Stimulated activated naive CD4-positive, alpha-beta T cell treated with Interleukin-2 at 50 U/mL for 16 hours (primary cell): ENCODE measurements around the gene TSPAN11.
"Not testable (repeated sequence)": the region's sequence is repeated elsewhere in the genome, so short reads cannot be mapped to it uniquely, and the experiment has no call there.

Experiments
- DNase-seq: peaks from one replicate; lab custom pipeline; 2025; lab: John Stamatoyannopoulos, UW

TSPAN11 gene

DNA sequence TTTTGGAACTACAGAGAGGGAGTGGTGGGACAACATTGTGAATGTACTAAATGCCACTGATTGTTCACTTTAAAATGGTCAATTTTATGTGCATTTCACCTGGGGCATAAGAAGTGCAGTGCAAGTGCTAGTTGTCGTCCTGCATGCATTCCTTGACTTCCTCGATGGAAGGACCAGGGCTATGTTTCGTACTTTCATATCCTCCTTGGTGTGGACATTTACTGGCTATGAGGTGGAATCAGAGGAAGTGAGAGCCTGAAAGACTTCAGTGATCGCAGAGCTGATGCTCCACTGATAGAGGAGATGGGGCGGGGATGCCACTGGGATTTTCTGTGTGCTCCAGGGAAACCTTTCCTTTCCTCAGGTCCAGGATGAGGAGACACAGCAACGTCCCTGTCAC lies 93.0 kb downstream of the TSPAN11 start:
- no peak for DNase-seq

DNA sequence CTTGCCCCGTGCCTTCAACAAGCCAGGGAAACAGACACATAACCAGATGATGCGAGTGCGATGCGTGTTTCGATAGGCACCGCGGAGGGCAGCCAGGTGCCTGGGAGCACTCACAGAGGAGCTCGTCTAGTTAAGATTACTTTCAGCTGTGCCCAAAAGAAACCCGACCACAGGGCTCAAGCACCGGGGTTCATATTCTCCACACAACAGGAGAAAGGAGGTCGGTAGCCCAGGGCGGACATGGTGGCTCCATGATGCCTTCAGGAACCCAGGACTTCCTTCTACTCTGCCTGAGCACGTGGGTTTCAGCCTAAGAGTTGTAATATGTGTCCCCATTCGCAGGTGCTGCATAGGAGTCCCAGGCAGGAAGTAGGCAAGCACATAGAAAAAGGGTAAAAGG lies 93.4 kb downstream of the TSPAN11 start:
- DNase-seq: no peak

DNA sequence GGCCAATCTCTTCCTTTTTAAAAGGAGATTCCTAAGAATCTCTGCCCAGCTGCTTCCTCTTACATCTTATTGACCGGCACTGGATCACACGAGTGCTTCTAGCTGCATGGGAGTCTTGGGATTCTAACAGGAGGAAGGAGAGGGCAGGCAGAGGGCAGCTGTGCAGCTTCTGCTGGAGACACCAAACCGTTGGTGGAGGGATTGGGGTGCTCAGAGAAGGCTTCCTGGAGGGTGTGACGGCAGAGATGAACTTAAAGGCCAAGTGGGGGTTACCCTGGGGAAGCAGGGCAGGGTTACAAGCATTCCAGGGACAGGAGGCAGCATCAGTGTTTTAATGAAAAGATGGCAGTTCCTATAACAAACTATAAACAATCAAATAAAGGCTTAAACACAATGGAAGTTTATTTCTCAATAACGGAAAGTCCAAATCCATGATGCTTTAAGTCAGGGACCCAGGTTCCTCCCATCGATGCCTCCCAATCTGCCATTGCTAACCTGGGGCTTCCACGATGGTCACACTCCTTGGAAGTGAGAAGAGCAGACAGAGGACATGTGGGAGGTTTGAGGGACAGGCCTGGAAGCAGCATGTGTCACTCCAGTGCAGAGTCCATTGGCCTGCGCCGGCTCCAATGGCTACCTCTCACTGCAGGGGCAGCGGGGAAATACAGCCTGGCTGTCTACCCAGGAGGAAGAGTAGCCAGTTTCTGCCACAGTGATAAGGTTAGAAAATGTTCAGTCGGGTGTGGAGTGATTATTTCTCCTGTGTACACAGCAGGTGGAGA lies 94.0 kb downstream of the TSPAN11 start:
- no peak for DNase-seq

DNA sequence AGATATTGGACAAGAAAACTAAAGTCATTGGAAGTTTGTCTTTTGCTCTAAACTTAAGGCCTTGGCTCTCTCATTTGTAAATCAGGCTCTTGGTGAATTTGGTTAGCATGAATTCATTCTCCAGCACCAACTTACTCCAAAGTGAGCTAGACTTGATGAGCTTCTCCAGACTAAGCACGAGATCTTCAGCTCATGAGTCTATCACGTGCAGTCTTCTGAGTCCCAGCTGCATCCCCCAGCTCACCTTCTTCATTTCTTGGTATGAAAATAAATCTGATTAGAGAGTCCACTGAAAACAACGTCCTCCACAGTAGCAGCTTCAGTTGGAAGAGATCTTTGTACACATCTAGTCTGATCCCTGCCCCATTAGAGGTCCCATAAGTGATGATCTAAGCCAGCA lies 94.6 kb downstream of the TSPAN11 start:
- no peak for DNase-seq

- no peak for DNase-seq
Observed at GRCh38 chr12:31021809-31022494, 95.4 kb downstream of the TSPAN11 start.

GRCh38 chr12:31023271-31023724 lies 96.8 kb downstream of the TSPAN11 start:
- no peak for DNase-seq

DNA sequence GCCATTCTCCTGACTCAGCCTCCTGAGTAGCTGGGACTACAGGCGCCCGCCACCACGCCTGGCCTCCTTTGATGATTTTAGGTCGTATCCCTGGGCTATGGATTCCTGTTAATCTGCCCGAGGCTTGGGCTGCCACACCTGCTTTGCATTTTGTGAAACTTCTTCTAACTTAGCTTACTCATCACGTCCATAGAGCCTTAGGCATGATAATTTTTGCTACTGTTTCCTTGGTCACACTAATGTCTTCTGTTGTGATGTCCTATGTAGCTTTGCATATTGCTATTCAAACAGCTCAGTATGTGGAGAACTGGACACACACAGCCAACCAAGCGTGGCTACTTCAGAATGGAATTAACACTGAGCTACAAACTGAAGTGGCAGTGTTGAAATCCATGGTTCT lies 99.7 kb downstream of the TSPAN11 start:
- no peak for DNase-seq

DNA sequence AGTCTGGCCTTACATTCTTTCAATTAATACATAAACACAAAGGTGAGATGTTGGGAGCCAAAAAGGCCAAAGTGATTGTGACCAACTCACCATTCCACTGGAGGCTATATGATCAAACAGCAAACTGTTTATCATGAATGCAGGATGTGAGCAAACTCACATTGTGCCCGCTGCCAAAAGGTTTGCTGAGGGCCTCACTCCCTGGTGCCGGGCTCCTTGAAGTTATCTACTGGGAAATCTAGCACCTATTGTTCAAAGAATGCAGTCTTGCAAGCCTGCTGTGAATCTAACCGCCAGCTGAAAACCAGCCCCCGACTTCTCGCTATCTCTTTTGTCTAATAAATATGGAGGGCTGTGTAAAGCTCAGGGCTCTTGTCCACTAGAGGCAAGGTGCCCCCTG lies 100.5 kb downstream of the TSPAN11 start:
- DNase-seq: not testable (repeated sequence)

DNA sequence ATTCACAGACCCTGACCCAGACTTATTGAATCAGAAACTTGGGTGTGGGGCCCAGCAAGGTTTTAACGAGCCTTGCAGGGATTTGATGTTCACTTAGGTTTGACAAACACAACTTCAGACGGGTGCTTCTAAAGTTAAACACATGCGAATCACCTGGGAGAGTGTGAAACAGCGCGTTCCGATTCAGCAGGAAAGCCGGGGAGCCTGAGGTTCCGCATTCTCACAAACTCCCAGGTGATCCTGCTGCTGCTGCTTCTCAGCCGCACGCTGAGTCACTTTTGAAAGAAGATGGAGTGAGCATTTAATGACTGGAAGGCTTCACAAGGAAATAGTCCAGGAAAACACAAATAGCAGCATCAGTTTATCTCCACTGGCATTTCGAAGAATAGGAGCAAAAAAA lies 102.9 kb downstream of the TSPAN11 start:
- no peak for DNase-seq

DNA sequence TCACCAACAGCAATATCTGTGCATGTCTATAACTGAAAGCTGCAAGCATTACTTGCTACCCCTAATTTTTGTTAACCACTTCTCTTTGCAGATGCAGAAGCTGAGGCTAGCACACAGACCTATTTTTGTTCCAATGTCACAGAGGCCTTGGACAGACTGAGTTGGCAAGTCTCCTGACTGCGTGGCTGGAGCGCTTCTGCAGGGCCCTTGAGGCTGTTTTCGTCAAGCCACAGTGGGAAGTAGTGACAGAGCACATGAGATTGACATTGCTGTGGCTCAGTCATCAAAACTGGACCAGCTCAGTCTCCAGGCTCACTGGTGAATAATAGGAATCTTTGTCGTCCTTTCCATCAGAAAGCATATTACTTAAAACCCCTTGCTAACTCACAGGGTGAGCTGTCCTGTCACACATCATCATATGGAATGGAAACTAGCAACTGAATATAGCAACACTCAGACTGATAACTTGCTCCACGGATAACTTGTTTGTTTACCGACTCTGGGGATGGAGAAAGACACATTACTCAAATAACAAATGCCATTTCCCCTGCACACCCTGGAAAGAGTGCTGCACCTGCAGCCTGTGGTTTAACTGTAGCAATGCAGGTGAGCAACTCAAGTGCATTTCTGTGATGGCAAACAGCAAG lies 103.5 kb downstream of the TSPAN11 start:
- no peak for DNase-seq

DNA sequence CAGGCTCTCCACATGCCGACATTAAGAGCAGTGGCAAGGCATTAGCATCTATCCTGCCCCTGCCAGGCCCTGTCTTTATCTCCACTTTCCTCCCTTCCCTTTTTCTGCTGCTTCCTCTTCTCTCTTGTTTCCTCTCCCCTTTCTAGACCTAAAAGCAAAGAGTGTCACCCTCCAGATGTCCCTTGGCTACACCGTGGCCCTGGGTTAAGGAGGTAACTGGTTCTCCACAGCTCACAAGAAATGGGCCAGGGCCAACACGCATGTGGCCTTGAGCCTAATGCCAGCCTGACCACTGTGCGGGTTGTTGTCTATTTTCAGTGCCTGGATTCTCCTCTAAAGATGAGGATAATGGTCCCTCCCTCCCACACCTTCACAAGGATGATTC lies 105.4 kb downstream of the TSPAN11 start:
- DNase-seq: no peak

- no peak for DNase-seq
Observed at GRCh38 chr12:31033146-31033545, 106.6 kb downstream of the TSPAN11 start.

DNA sequence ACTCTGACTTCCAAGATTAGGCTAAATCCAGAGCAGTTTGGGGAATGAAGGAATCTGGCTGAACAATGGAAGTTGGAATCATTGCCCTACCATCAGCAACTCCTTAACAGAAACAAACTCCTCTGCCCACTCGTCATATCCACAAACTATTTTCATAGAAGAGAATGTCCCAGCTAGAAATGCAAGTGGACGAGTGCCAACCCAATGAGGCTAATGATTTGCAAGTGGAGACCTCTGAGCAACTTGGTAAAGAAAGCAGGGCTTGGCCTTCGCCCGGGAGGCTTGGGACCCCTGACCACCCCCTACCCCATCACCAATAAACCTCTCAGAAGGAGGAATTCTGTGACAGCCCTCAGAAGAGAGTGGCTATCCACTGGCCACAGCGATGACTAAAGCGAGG lies 107.1 kb downstream of the TSPAN11 start:
- no peak for DNase-seq

DNA sequence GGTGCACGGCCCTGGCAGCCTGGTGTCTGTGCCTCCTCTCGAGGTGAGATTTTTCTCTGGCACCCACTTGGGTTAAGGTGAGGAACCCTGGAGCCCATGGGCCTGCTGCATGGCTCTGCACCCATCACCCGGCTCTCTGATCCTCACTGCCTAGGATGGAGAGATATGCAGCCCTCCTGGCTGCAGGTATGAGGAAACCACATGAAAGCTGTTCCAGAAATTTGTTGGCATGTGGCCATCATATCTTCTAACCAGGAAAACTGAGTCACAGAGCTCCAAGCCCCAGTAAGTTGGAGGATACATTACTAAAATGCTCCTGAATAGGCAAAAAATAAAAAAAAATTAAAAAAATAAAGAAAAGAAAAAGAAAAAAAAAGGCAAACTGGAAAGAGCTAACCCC lies 107.8 kb downstream of the TSPAN11 start:
- no peak for DNase-seq

DNA sequence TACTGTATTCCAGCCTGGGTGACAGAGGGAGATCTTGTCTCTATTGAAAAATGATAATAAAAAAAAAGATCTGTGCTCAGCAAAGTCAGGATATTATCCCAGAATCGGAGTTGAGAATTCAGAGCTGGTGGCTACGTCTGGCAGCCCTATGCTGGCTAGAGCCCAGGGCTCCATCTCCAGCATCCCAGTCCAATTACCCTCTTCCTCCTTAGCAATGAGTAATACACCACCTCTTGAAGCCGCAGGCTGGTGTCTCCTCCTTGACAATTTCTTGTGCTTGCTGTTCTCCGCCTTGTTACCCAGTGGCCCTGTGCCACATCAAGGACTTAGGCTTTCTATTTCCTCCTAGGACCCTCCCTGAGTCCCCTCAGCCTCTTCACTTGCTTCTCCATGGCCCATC lies 108.7 kb downstream of the TSPAN11 start:
- no peak for DNase-seq

GRCh38 chr12:31035967-31036665 lies 109.6 kb downstream of the TSPAN11 start:
- no peak for DNase-seq

DNA sequence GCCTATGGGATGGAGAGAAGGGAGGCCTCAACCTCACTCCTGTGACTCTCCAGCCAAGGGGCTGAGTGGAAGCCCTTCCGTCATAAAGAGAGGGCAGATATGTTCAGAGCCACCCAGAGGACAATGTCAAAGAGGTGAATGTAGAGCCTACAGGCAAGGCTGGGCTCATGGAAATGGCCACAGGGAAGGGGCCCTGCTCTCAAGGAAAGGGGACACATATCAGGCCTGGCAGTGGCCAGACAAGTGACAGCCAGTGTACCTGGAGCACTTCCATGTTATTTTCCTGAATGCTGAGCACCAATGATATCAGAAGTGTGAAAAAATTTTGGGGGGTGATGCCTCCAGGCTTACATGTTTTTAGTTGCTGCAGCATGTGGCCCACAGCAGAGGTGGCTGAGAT lies 110.5 kb downstream of the TSPAN11 start:
- DNase-seq: no peak

DNA sequence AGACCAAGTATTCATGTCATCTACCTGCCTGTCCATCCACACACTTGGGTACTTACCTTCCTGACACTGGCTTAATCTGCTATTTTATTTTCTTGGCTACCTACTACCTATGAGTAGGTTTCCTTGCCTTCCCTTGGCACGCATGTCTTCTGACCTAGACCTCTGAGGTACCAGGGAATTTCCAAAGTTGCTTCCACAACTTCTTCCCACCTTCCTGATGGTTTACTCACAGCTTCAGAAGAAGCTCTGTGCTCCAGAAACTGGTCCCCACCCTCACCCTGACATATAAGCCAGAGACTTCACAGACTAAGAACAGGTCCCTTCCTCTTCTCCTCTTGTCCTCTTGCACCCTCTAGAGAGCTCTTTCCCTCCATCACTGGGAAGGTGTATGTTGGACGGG lies 111.4 kb downstream of the TSPAN11 start:
- DNase-seq: no peak

DNA sequence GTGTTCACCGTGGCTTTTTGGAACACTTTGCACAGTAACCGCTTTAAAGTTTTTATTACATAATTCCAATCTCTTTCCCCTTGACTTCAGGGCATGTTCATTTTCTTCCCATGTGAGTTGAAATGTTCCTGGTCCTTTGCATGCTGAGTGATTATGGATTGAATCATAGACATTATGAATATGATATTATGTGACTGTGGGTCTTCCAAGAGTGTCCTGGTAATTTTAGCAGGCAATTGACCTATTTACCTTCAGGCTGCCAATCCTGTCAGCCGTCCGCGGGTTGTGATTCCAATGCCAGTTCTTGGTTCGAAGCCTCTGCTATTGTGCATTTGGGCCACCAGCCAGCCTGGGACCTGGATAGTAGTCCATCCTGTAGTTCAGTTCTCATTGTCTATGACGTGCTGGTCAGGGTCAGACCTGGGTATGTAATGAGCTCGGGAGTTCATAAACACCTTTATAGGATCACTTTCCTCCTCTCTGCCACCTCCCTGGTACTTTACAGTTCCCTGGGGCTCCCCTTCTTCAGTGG lies 114.6 kb downstream of the TSPAN11 start:
- no peak for DNase-seq
